Lower lobe of right lung (tissue), 2 donors: Measurements from ENCODE around the gene WASHC1. TPM values are rescaled to one million over a fixed set of nuclear protein-coding genes. Genes with fewer than 3 reads are reported as not detected.
A peak's percentile ranks its signal among the peaks of the same experiment; 100 is the strongest.
"Not testable (repeated sequence)": the region's sequence is repeated elsewhere in the genome, so short reads cannot be mapped to it uniquely, and the experiment has no call there.

Experiments used
- ATAC-seq, 2 donors: fragments of 200-7000 bp; cut with Tn5 transposase; one replicate each; pipeline ENCODE4 v1.9.1; 2020 to 2022; ENCODE audit warnings: mild to moderate bottlenecking in 2 of 2, moderate library complexity in 2 of 2
- DNase-seq: peaks from one replicate; pipeline ENCODE4 v3.0.0-alpha.2; 2020
- H3K27ac ChIP-seq: fragments of 200-600 bp; one replicate; pipeline ENCODE4 v1.8.0; 2022
- H3K27me3 ChIP-seq: fragments of 200-600 bp; one replicate; pipeline ENCODE4 v1.8.0; 2022; ENCODE audit warnings: low read depth
- H3K36me3 ChIP-seq: fragments of 200-600 bp; one replicate; pipeline ENCODE4 v1.8.0; 2022; ENCODE audit warnings: mild to moderate bottlenecking
- H3K4me1 ChIP-seq: fragments of 200-600 bp; one replicate; pipeline ENCODE4 v1.8.0; 2022
- H3K4me3 ChIP-seq: fragments of 200-600 bp; one replicate; pipeline ENCODE4 v1.8.0; 2022; ENCODE audit warnings: mild to moderate bottlenecking
- H3K9me3 ChIP-seq: fragments of 200-600 bp; one replicate; pipeline ENCODE4 v1.8.0; 2022
- intact Hi-C: fragments of 100-400 bp; cut with DNase I; formaldehyde crosslinking; loops from one replicate; pipeline ENCODE4 v1.11.0; 2022
- long read RNA-seq: library from polyadenylated mRNA; unstranded; transcript quantifications from one replicate; pipeline ENCODE4 v2.0.0, GENCODE V29; 2021
- total RNA-seq: library from RNA; stranded (reverse); fragmentation: NEBNext Ultra II Directional; extraction: Animal tissue kit (Norgen Biotek cat#: 25700); gene quantifications from one replicate; pipeline ENCODE4 v1.2.1, GENCODE V29; 2021
- donor health status: DM: no; HTN: yes; CAD: no; lungs with severe emphysema.

WASHC1 gene
- 25.1 TPM for total RNA-seq
- long read RNA-seq, partial matches to known transcripts, result 4 of 21 reads
- long read RNA-seq, other reads (novel, unspliced or antisense), result 17 of 21 reads

DNA sequence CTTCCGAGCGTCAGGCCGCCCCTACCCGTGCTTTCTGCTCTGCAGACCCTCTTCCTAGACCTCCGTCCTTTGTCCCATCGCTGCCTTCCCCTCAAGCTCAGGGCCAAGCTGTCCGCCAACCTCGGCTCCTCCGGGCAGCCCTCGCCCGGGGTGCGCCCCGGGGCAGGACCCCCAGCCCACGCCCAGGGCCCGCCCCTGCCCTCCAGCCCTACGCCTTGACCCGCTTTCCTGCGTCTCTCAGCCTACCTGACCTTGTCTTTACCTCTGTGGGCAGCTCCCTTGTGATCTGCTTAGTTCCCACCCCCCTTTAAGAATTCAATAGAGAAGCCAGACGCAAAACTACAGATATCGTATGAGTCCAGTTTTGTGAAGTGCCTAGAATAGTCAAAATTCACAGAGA lies at the start of gene WASHC1:
TSS of gene WASHC1 (minus strand) at position 101 of the 400 bp plus-strand sequence. CDS start 4,457 bp downstream, outside the sequence.
- peak within 1 kb of the TSS; percentile 43 for H3K4me3 ChIP-seq
- DNase-seq, H3K36me3 ChIP-seq, H3K4me1 ChIP-seq, H3K27me3 ChIP-seq, H3K9me3 ChIP-seq, H3K27ac ChIP-seq, intact Hi-C loops, ATAC-seq: not testable (repeated sequence)

DNA sequence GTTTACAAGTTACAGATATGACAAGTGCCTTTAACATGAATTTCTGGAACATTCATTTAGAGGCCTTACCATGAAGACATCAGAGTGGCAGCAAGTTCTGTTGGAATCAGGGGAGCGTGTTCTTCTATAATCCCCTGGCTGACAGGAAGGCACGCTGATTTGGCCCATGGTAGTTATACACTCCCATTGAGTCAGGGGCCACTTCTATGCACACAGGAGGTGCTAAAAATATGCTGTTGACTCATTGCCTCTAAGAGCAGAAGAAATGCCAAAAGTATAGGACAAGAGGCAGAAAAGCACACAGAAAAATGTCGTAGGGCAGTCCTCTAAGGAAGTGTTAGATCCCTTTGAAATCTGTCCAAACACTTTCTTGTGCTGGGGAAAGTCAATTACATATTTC lies 49.1 kb upstream of the WASHC1 start:
- DNase-seq, H3K27ac ChIP-seq, H3K9me3 ChIP-seq, H3K27me3 ChIP-seq, intact Hi-C loops, H3K4me1 ChIP-seq, H3K4me3 ChIP-seq, H3K36me3 ChIP-seq: not testable (repeated sequence)
- peak; percentile 81 to 90 for ATAC-seq

DNA sequence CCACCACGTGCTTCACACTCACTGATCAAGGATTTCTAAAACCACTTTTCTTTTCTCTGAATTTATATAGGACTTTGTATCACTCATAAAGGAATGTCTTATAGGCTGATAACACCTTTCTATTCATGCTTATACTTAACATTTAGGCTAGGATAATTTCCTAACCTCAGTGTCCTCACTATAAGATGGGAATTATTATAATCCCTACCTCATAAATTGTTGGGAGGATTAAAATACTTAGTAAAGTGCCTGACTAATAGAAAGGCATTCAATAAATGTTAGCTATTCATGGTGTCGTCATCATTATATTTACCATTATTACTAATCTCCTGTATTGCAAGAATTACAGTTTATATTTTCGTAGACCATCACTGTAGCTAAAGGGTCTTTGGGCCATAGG lies 47.1 kb upstream of the WASHC1 start:
- H3K36me3 ChIP-seq, ATAC-seq, H3K27ac ChIP-seq, H3K4me3 ChIP-seq, H3K27me3 ChIP-seq, H3K4me1 ChIP-seq, DNase-seq, intact Hi-C loops, H3K9me3 ChIP-seq: not testable (repeated sequence)

DNA sequence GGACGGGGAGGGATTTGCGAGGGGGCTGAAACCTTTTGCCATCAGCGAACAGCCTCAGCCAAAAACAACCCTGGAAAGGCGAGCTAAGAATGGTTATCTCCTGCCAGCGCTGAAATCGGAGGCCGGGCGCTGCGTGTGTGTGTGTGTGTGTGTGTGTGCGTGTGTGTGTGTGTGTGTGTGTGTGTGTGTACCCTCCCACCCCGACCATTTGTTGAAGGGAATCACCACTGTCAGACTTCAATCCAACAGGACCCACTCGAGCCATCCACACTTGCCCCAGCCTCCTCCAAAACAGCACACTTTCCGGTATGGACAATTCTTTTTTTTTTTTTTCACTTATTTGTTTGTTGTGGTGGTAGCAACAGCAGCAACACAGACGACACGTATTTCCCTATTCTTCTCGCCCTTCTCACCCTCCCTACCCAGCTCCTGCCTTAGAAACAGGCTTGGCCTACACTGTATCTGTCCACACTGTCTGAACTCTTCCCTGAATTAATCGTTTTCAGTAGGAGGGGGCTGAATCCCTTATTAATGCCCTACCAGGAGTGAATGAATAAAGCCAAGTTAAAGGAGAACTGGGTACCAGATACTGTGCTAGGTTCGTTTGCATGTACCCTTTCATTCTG lies 44.8 kb upstream of the WASHC1 start:
- DNase-seq, intact Hi-C loops, H3K36me3 ChIP-seq, H3K9me3 ChIP-seq, H3K4me1 ChIP-seq, H3K27me3 ChIP-seq: not testable (repeated sequence)
- peak overlapping the region; percentile 51 for H3K4me3 ChIP-seq
- ATAC-seq, result peak; percentile 25 to 43
- H3K27ac ChIP-seq, result peak overlapping the region; percentile 56

DNA sequence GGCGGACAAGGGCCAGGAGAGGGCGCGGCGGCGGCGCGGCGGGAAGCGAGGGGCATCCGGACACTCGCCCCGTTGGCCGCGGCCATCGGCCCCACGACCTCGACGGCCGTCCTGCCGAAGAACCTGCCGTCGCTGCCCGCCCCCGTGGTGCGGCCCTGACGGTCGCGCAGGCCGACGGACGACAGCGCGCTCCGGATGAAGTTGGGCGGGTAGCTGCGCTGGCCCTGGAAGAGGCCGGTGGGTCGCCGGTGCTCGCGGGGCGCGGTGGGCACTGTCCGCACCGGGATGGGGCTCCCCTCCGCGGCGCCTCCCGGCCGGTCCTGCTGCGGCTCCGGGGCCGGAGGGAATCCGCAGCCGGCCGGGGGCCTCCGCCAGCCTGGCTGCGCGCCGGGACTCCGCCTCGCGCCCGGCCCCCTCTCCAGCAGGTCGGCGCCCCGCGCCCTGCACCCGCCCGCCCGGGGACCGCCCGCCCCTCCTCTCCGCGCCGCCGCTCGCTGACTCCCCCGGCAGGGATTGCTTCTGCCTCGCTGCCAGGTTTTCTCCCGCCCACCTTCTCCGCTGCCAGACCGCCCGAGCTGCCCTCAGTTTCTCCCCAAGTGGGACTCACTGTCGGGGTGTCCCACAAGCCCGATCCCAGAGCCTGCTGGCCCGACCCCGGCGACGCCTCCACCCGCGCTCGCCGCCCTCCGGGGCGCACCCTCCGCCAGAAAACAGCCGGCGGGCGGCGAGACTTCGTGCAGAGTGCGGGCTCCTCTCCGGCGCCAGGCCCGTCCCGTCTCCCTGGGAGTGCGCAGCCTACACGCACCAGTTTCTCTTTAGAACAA lies 44.0 kb upstream of the WASHC1 start:
- H3K4me1 ChIP-seq, intact Hi-C loops, H3K9me3 ChIP-seq, H3K36me3 ChIP-seq, H3K27me3 ChIP-seq: not testable (repeated sequence)
- peak overlapping the region; percentile 56 for H3K27ac ChIP-seq
- ATAC-seq (peak; percentile 72 to 81), DNase-seq (peak; percentile 52)
- peak overlapping the region; percentile 51 for H3K4me3 ChIP-seq

GRCh38 chr9:63031-63629 lies 33.9 kb upstream of the WASHC1 start:
- H3K27ac ChIP-seq, DNase-seq, H3K9me3 ChIP-seq, H3K36me3 ChIP-seq, H3K4me1 ChIP-seq, H3K27me3 ChIP-seq, intact Hi-C loops: not testable (repeated sequence)
- peak overlapping the region; percentile 3 for H3K4me3 ChIP-seq
- ATAC-seq, result peak; percentile 83 to 89

DNA sequence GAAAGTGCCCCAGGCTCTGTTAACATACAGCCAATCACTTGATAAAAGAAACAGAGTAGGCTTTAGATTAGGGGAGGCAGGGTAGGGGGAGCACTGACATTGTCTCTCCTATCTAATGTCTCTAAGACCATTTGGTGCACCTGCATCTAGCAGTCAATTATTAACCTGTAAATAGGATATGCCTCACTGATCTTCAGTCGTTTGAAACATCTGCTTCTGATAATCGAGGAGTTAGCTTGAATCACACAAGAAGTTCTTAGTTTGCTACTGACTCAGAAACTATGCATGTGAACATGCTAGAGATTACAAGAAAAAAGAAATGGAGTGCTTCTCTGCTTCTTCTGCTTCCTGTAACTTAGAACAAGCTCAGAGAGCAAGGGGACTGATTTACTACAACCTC lies 23.4 kb upstream of the WASHC1 start:
- H3K36me3 ChIP-seq, H3K4me3 ChIP-seq, H3K27ac ChIP-seq, DNase-seq, H3K27me3 ChIP-seq, H3K4me1 ChIP-seq, H3K9me3 ChIP-seq, ATAC-seq, intact Hi-C loops: not testable (repeated sequence)

DNA sequence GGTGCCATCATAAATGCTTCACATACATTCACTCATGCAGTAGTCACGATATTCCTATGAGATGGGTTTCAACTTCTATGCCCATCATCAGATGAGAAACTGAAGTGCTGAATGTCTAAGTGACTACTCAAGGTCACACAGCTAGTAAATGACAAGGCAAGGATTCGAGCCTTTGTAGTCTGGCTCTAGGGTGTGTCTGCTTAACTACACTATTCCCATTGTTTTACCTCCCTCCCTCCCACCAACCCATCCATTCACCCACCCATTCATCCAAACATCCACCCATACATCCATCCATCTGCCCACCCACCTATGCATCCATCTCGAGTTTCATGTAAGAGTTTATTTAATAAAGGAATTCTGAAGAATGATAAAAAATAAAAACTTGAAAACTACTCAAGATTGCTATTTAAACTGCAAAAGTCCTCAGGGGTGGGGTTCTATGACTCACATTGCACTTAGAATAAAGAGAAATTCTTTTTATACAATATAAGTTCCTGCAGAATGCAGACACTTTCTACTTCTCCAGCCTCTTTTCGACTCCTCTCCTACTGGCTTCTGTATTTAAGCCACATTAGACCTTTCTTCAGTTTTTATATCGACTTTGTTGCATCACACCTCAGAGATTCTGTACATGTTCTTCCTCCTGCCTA lies 19.1 kb upstream of the WASHC1 start:
- H3K27ac ChIP-seq, DNase-seq, intact Hi-C loops, H3K4me1 ChIP-seq, H3K36me3 ChIP-seq, H3K27me3 ChIP-seq, H3K4me3 ChIP-seq, H3K9me3 ChIP-seq, ATAC-seq: not testable (repeated sequence)

GRCh38 chr9:46639-47271 lies 17.5 kb upstream of the WASHC1 start:
- peak in 1 of 2 donors; percentile 53 for ATAC-seq
- H3K4me1 ChIP-seq, intact Hi-C loops: not testable (repeated sequence)

DNA sequence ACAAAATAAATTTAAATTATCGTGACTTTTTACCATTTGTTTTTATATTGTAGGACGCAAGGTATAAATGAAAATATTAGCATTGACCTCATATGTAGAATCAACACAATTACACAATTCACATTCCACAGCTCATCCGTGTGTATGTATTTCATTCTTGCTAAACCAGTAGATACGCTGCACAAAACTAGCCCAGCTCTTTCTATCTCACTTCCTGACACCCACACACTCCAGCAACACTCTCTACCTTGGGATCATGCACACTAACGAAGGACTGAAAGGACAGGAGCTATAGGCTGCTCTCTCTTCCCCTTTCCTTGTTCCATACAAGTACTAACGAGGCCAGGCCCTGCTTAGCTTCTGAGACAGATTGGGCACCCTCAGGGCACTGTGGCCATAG lies 16.9 kb upstream of the WASHC1 start:
- H3K4me3 ChIP-seq, H3K27me3 ChIP-seq, intact Hi-C loops, H3K4me1 ChIP-seq, H3K27ac ChIP-seq, DNase-seq, H3K9me3 ChIP-seq, H3K36me3 ChIP-seq: not testable (repeated sequence)
- ATAC-seq, result peak in 1 of 2 donors; percentile 58

More at GRCh38 chr9:46639-47271, 17.5 kb upstream of the WASHC1 start:
- H3K27ac ChIP-seq, H3K36me3 ChIP-seq, H3K27me3 ChIP-seq, H3K4me3 ChIP-seq, H3K9me3 ChIP-seq, DNase-seq: not testable (repeated sequence)

- H3K9me3 ChIP-seq, H3K27ac ChIP-seq, H3K4me1 ChIP-seq, H3K36me3 ChIP-seq, H3K27me3 ChIP-seq, H3K4me3 ChIP-seq, intact Hi-C loops: not testable (repeated sequence)
- ATAC-seq (peak in 1 of 2 donors; percentile 29), DNase-seq (peak; percentile 44)
Measured at GRCh38 chr9:45180-45878, 16.1 kb upstream of the WASHC1 start.

GRCh38 chr9:44416-44815 lies 15.2 kb upstream of the WASHC1 start:
- intact Hi-C loops, DNase-seq, H3K4me3 ChIP-seq, ATAC-seq, H3K27ac ChIP-seq, H3K9me3 ChIP-seq, H3K27me3 ChIP-seq, H3K4me1 ChIP-seq, H3K36me3 ChIP-seq: not testable (repeated sequence)
